Activated CD4-positive, CD25-positive, alpha-beta regulatory T cell treated with anti-CD3 and anti-CD28 coated beads, Interleukin-2, amount 50 U/mL, for 24 hours (primary cell): Measurements from ENCODE around the gene LRRC26.
"Not testable (repeated sequence)": the region's sequence is repeated elsewhere in the genome, so short reads cannot be mapped to it uniquely, and the experiment has no call there.

Experiments used
- ATAC-seq, 2 donors: fragments of 150-1000 bp; cut with Tn5 transposase; one replicate each; pipeline ENCODE4 v1.10.0; 2021; ENCODE audit warnings: mild to moderate bottlenecking in 1 of 2, moderate library complexity in 1 of 2

The LRRC26 gene

DNA sequence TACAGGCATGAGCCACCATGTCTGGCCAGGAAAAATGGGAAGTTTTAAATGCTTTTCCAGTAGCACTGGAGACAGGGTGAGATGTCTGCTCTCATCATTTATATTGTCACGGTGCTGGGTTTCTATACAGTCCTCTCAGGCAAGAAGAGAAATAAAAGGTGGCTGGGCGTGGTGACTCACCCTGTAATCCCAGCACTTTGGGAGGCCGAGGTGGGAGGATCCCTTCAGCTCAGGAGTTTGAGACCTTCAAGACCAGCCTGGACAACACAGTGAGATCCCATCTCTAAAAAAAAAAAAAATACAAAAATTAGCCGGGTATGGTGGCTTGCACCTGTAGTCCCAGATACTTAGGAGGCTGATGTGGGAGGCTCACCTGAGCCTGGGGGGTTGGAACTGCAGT, 35.7 kb downstream of the LRRC26 start:
- ATAC-seq, result no peak

- ATAC-seq, result peak; percentile 0 to 1
Measured at GRCh38 chr9:137130176-137130755, 39.6 kb downstream of the LRRC26 start.

- peak; percentile 99 for ATAC-seq
Measured at GRCh38 chr9:137129456-137130175, 40.2 kb downstream of the LRRC26 start.

DNA sequence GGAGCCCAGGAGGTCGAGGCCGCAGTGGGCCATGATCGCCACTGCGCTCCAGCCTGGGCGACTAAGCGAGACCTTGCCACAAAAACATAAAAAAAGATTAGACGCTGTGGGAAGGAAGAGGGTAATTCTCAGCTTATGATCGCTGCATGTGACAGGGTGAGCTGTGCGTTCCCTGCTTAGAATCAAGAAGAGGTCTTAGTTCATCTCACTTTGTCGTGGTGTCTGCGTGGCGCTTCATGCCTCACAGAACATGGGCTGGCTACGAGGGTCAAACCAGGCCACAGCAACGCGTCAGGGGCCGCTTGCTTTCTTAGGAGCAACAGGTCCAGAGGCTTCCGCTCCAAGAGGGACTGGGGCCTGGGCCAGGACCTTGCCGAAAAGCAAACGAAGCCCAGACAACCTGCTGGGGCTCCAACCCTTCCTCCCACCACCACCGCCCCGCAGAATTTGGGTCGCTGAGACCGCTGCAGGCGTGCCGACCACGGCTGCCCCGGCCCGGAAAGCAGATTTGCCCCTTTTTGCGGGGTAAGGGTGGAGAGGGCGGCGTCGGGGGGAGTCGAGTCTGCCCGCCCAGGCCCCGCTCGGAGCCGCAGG, 40.9 kb downstream of the LRRC26 start:
- ATAC-seq, result no peak

GRCh38 chr9:137128158-137128861, 41.5 kb downstream of the LRRC26 start:
- no peak for ATAC-seq

DNA sequence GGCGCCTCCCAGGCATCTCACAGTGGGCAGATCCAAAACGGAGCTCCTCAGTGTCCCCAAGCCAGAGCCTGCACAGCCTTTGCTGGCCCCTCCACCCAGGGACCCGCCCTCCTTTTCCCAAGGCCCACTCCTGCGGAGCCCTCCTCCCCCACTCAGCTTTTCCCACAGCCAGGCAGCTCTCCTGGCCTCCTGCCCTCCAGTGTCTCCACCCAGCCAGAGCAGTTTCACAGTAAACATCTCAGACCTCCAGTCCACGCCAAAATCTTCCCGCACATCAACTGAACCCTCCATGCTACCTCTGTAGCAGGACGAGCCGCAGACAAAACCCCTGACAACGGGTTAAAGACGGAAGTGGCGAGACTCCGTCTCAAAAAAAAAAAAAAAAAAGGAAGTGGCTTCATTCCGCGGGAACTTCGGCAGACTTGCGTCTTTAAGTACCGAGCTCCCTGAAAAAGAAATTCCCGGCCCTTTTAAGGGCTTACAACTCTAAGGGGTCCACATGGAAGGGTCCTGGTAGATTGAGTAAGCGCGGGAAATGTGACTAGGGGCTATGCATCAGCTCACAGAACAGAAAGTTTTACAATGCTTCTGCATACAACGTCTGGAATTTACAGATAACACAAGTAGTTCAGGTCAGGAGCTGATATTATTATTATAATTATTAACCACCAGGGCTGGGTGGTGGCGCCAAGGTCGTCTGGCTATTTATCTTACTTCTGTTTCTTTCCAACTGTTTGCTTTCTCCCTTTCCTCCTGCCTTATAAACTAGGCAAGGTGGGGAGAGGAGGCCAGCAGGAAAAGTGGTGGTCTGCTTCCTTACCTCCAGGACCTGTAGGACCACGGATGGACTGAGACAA, 42.3 kb downstream of the LRRC26 start:
- no peak for ATAC-seq

- ATAC-seq, result no peak
Measured at GRCh38 chr9:137126786-137127185, 43.1 kb downstream of the LRRC26 start.

GRCh38 chr9:137123952-137124462, 45.8 kb downstream of the LRRC26 start:
- not testable (repeated sequence) for ATAC-seq

DNA sequence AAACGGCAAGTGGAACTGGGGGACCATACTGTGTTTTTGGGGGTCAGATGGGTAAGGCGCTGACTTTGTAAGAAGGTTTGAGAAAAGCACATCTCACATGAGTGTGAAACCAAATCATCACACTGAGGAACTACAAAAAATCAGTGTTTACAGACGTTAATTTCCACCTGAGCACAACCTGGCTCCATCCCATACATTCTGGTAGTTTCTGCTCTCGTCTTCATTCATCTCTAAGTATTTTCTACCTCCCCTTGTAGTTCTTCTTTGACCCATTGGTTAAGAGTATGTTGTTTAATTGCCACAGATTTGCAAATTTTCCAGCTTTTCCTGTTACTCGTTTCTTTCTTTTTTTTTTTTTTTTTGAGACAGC, 46.4 kb downstream of the LRRC26 start:
- no peak for ATAC-seq

GRCh38 chr9:137122796-137123467, 46.9 kb downstream of the LRRC26 start:
- not testable (repeated sequence) for ATAC-seq

- peak in 1 of 2 donors; percentile 38 for ATAC-seq
Measured at GRCh38 chr9:137121927-137122795, 47.7 kb downstream of the LRRC26 start.
